Prostate gland (tissue), 2 donors: Measurements from ENCODE around the gene RHOBTB1.

Experiments
- CTCF ChIP-seq, 4 experiments: fragments of 200-600 bp in 2 of 4; fragments of 450-650 bp in 2 of 4; sonication (generic) in 2 of 4; IDR thresholded peaks; 1 replicate in 3 of 4; 2 replicates in 1 of 4; pipeline ENCODE4 v1.5.1; 2016 to 2019; ENCODE audit warnings: antibody characterized with exemption in 4 of 4, mild to moderate bottlenecking in 2 of 4, moderate library complexity in 2 of 4
- POLR2A ChIP-seq: fragments of 450-650 bp; IDR thresholded peaks from one replicate; pipeline ENCODE4 v1.6.1; 2016; ENCODE audit warnings: antibody characterized with exemption, mild to moderate bottlenecking

- TF ChIP-seq POLR2A (no peak), CTCF (IDR thresholded peaks at IDR 0.05) (no peak)
These were observed 6.3 kb upstream of the RHOBTB1 start for GRCh38 chr10:60950300-60950699.
